NCI-H2107 treated with DMSO at 0.1 percent for 48 hours (cell line): Measurements from ENCODE around the gene PDLIM5.

ENCODE experiments used
- DNase-seq: peaks from one replicate; lab custom pipeline; 2025; ENCODE audit not compliant: unreplicated experiment; lab: John Stamatoyannopoulos, UW

The PDLIM5 gene

GRCh38 chr4:94420356-94420755 lies 31.4 kb upstream of the PDLIM5 start:
- no peak for DNase-seq

- no peak for DNase-seq
Observed at GRCh38 chr4:94426783-94427182, 25.0 kb upstream of the PDLIM5 start.

- no peak for DNase-seq
Observed at GRCh38 chr4:94428884-94429283, 22.9 kb upstream of the PDLIM5 start.

- no peak for DNase-seq
Observed at GRCh38 chr4:94430406-94430805, 21.3 kb upstream of the PDLIM5 start.

GRCh38 chr4:94431388-94431787 lies 20.4 kb upstream of the PDLIM5 start:
- DNase-seq, result no peak

GRCh38 chr4:94434505-94434904 lies 17.2 kb upstream of the PDLIM5 start:
- DNase-seq, result no peak

- no peak for DNase-seq
Observed at GRCh38 chr4:94435874-94436273, 15.9 kb upstream of the PDLIM5 start.

- no peak for DNase-seq
Observed at GRCh38 chr4:94436512-94436911, 15.2 kb upstream of the PDLIM5 start.

- DNase-seq, result no peak
Observed at GRCh38 chr4:94439606-94440005, 12.1 kb upstream of the PDLIM5 start.

- no peak for DNase-seq
Observed at GRCh38 chr4:94441838-94442237, 9.9 kb upstream of the PDLIM5 start.

GRCh38 chr4:94442251-94442650 lies 9.5 kb upstream of the PDLIM5 start:
- DNase-seq, result no peak

- DNase-seq, result no peak
Observed at GRCh38 chr4:94446386-94446785, 5.4 kb upstream of the PDLIM5 start.

- no peak for DNase-seq
Observed at GRCh38 chr4:94447754-94448411, 3.9 kb upstream of the PDLIM5 start.

GRCh38 chr4:94448815-94449375 lies 2.8 kb upstream of the PDLIM5 start:
- no peak for DNase-seq

GRCh38 chr4:94451051-94451694 lies 569 bp upstream of the PDLIM5 start:
- no peak for DNase-seq

- DNase-seq, result no peak
Observed at GRCh38 chr4:94452476-94453371, 982 bp downstream of the PDLIM5 start.

GRCh38 chr4:94453391-94453963 lies 1.7 kb downstream of the PDLIM5 start:
- no peak for DNase-seq

GRCh38 chr4:94454405-94454804 lies 2.7 kb downstream of the PDLIM5 start:
- DNase-seq, result no peak

GRCh38 chr4:94455081-94455480 lies 3.3 kb downstream of the PDLIM5 start:
- no peak for DNase-seq

GRCh38 chr4:94457692-94458106 lies 6.0 kb downstream of the PDLIM5 start:
- no peak for DNase-seq

GRCh38 chr4:94458682-94459081 lies 6.9 kb downstream of the PDLIM5 start:
- DNase-seq, result no peak
